ENCODE data around the gene GNE. TPM values are rescaled to one million over a fixed set of nuclear protein-coding genes. Genes with fewer than 3 reads are reported as not detected.

The GNE gene
- total RNA-seq, 1 donor from 2014 or later = 25.2 TPM

DNA sequence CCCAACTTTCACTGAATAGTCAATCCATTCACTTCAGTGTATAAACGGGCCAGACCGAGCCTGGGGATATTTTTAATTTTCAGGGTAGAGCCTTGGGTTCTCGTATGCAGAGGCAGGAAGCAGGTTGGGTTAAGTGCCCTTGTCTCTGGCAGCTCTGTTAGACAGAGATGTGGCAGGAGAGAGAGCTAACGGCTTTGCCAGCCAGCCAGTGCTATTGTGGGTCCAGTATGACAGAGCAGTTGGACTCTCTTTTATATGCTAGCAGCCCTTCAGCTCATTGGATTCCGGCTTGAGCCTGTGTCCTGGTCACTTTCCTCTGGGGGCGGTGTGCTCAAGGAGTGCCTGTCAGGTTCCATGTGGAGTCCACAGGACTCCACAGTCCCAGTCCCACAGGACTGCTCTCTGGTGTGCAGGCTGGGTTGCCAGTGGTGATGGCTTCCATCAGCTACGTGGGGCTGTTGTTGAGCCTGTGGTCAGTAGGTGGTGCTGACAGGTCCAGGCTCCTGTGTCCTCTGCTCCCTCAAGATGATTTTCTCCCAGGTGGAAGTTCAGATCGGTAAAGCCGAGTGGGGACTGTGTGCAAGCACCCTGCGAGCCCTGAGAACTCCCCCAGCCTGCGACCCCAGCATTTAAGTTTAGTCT lies 53.2 kb downstream of the GNE start:
- Mint-ChIP-seq H3K9me3 (no peaks in the 10 kb centered on the region), H3K27ac (no peak overlapping the region), H3K36me3 (peaks cover 41% of the 10 kb centered on the region), H3K4me3 (no peak overlapping the region), H3K4me1 (peaks cover 13% of the 10 kb centered on the region), H3K27me3 (ENCODE audit: insufficient read depth, low read depth) (peaks cover 5% of the 10 kb centered on the region)
- H4K20me1 ChIP-seq (ENCODE audit: low read depth) = peaks cover 38% of the 10 kb centered on the region
- peaks cover 10% of the 10 kb centered on the region for H3K36me3 ChIP-seq
- no peak overlapping the region for H3K4me3 ChIP-seq
- peak; percentile 35 for DNase-seq (ENCODE audit: low spot score)
- no peaks in the 10 kb centered on the region for H3K4me1 ChIP-seq
- H2AFZ ChIP-seq (replicated peaks) = no peak overlapping the region
- H3K27ac ChIP-seq = no peak overlapping the region
- no peak overlapping the region for H3K4me2 ChIP-seq
- H3K79me2 ChIP-seq (ENCODE audit: low read depth) = peaks cover 23% of the 10 kb centered on the region
- no peaks in the 10 kb centered on the region for H3F3A ChIP-seq (ENCODE audit: low read depth)
- TF ChIP-seq, protein P1, sequence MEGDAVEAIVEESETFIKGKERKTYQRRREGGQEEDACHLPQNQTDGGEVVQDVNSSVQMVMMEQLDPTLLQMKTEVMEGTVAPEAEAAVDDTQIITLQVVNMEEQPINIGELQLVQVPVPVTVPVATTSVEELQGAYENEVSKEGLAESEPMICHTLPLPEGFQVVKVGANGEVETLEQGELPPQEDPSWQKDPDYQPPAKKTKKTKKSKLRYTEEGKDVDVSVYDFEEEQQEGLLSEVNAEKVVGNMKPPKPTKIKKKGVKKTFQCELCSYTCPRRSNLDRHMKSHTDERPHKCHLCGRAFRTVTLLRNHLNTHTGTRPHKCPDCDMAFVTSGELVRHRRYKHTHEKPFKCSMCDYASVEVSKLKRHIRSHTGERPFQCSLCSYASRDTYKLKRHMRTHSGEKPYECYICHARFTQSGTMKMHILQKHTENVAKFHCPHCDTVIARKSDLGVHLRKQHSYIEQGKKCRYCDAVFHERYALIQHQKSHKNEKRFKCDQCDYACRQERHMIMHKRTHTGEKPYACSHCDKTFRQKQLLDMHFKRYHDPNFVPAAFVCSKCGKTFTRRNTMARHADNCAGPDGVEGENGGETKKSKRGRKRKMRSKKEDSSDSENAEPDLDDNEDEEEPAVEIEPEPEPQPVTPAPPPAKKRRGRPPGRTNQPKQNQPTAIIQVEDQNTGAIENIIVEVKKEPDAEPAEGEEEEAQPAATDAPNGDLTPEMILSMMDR (IDR thresholded peaks at IDR 0.05) = peak; percentile 43
- TF ChIP-seq EZH2phosphoT487 (IDR thresholded peaks at IDR 0.05) = no peak
- TF ChIP-seq EZH2 (IDR thresholded peaks at IDR 0.05) = no peak
- no peak overlapping the region for H3K9ac ChIP-seq
- no peaks in the 10 kb centered on the region for H3K27me3 ChIP-seq
- H3K9me3 ChIP-seq (ENCODE audit: low read depth) = no peaks in the 10 kb centered on the region

DNA sequence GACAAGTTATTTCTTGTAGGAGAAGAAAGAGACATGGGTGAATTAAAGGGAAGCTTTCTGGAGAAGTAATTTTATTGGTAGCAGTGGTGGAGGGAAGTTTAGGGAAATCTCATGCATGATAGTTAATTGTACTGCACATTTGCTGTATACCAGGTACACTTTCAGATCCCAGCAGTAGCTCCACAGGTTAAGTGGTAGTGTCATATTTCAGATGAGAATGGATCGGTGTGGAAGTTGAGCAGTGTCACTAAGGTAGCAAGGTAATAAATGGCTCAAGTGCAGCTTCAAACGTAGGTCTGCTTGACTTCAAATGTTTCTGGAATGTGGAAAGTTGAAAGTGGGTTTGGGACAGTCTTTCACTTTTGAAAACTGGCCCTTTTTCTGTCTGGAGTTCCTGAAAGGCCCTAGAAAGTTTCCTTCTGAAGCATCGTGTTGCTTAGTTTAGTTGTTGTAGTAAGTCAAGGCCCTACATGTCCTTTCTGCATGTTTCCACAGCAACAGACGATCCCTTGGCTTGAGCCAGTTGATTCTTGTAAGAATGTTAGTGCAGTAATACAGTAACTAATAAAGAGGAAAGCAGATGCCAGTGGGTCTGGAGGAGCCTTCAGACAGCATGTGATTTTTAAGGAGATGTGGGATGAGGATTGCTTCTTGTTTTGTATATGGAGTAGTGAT lies 63.8 kb downstream of the GNE start:
- DNase-seq (ENCODE audit: low spot score) = no peak
- no peaks in the 10 kb centered on the region for H3K27me3 Mint-ChIP-seq (ENCODE audit: insufficient read depth, low read depth)
- H3K36me3 ChIP-seq = no peaks in the 10 kb centered on the region
- H3K27ac Mint-ChIP-seq = no peak overlapping the region
- no peaks in the 10 kb centered on the region for H3K9me3 ChIP-seq (ENCODE audit: low read depth)
- no peak overlapping the region for H3K27ac ChIP-seq
- H3K4me3 ChIP-seq = no peak overlapping the region
- peaks cover 20% of the 10 kb centered on the region for H3K4me1 ChIP-seq
- no peak overlapping the region for H3K4me2 ChIP-seq
- H3K9me3 Mint-ChIP-seq = no peaks in the 10 kb centered on the region
- H3K4me3 Mint-ChIP-seq = no peak overlapping the region
- TF ChIP-seq EZH2 (IDR thresholded peaks at IDR 0.05) = no peak
- TF ChIP-seq, protein P1 (IDR thresholded peaks at IDR 0.05) = no peak
- TF ChIP-seq EZH2phosphoT487 (IDR thresholded peaks at IDR 0.05) = no peak
- no peak overlapping the region for H2AFZ ChIP-seq (replicated peaks)
- H3F3A ChIP-seq (ENCODE audit: low read depth) = peaks cover 11% of the 10 kb centered on the region
- H3K4me1 Mint-ChIP-seq = peaks cover 29% of the 10 kb centered on the region
- peaks cover 14% of the 10 kb centered on the region for H3K36me3 Mint-ChIP-seq
- H3K27me3 ChIP-seq = no peaks in the 10 kb centered on the region
- H3K79me2 ChIP-seq (ENCODE audit: low read depth) = peaks cover 77% of the 10 kb centered on the region
- H3K9ac ChIP-seq = no peak overlapping the region
- peaks cover 58% of the 10 kb centered on the region for H4K20me1 ChIP-seq (ENCODE audit: low read depth)

DNA sequence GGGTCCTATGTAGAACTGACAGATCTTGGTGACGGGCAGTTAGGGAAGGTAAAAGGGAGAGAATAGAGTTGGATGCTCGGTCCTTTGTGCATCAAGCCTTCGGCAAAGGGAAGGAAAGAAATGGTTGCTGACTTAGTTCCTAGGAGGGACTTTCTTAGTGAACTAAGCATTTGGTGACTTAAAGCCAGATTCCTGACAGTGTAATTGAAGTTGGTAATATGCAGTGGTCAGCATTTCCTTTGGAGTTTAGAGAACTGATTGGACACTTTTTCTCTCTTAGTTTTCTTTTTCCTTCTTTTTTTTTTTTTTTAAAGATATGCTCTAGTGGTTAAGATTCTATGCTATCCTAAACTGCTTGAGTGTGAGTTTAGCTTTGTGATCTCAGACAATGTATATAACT lies 65.2 kb downstream of the GNE start:
- Mint-ChIP-seq H3K4me3 (no peak overlapping the region), H3K36me3 (peaks cover 10% of the 10 kb centered on the region), H3K4me1 (peaks cover 29% of the 10 kb centered on the region), H3K27me3 (ENCODE audit: insufficient read depth, low read depth) (no peaks in the 10 kb centered on the region), H3K9me3 (no peaks in the 10 kb centered on the region), H3K27ac (no peak overlapping the region)
- H3K36me3 ChIP-seq = no peaks in the 10 kb centered on the region
- peaks cover 73% of the 10 kb centered on the region for H3K79me2 ChIP-seq (ENCODE audit: low read depth)
- H2AFZ ChIP-seq (replicated peaks) = no peak overlapping the region
- peak overlapping the region; percentile 92 for H3K4me2 ChIP-seq
- TF ChIP-seq EZH2phosphoT487 (IDR thresholded peaks at IDR 0.05) (no peak), EZH2 (IDR thresholded peaks at IDR 0.05) (no peak)
- TF ChIP-seq, protein P1 (IDR thresholded peaks at IDR 0.05) = no peak
- DNase-seq (ENCODE audit: low spot score) = no peak
- no peak overlapping the region for H3K27ac ChIP-seq
- H3K27me3 ChIP-seq = no peaks in the 10 kb centered on the region
- peak overlapping the region; percentile 1 for H3K9ac ChIP-seq
- H3K9me3 ChIP-seq (ENCODE audit: low read depth) = no peaks in the 10 kb centered on the region
- H3K4me3 ChIP-seq = peak overlapping the region; percentile 78
- peaks cover 15% of the 10 kb centered on the region for H3F3A ChIP-seq (ENCODE audit: low read depth)
- peaks cover 58% of the 10 kb centered on the region for H4K20me1 ChIP-seq (ENCODE audit: low read depth)
- H3K4me1 ChIP-seq = peaks cover 20% of the 10 kb centered on the region

All from neural progenitor cell (in vitro differentiated cells).